ENCODE results near the gene SNX8.

- no peak for TF ChIP-seq CTCF (IDR thresholded peaks at IDR 0.05; ENCODE audit: control extremely low read depth in 1 of 3, insufficient read depth in 1 of 3, low read depth in 1 of 3, low read length in 3 of 3)
- no peak for TF ChIP-seq EP300 (IDR thresholded peaks at IDR 0.05; ENCODE audit: borderline replicate concordance in 1 of 2, low read depth in 2 of 2, low read length in 2 of 2)
- no peak for TF ChIP-seq YY1 (IDR thresholded peaks at IDR 0.05; ENCODE audit: low read depth, low read length)
- TF ChIP-seq KDM4A (IDR thresholded peaks at IDR 0.05; ENCODE audit: low read depth, low read length, severe bottlenecking): no peak
- no peak for TF ChIP-seq MAX (IDR thresholded peaks at IDR 0.05)
- TF ChIP-seq BRCA1 (IDR thresholded peaks at IDR 0.05; ENCODE audit: low read depth, low read length): no peak
- no peak for TF ChIP-seq TAF1 (IDR thresholded peaks at IDR 0.05; ENCODE audit: low read depth, low read length)
Measured at GRCh38 chr7:2229467-2229866, 84.8 kb downstream of the SNX8 start.
